HepG2 (cell line): ENCODE measurements around the gene MEA1. TPM values are rescaled to one million over a fixed set of nuclear protein-coding genes. Genes with fewer than 3 reads are reported as not detected.

Source experiments
- ARHGAP35 ChIP-seq: sonication (generic); formaldehyde crosslinking; IDR thresholded peaks from 2 replicates; pipeline ENCODE4 v1.9.0; 2022; ENCODE audit warnings: mild to moderate bottlenecking, inconsistent platforms, moderate library complexity, missing genetic modification reagents, borderline replicate concordance
- CBX1 ChIP-seq: IDR thresholded peaks from one replicate; pipeline ENCODE4 v1.6.1; 2016; ENCODE audit warnings: antibody characterized with exemption, low read depth
- CREB1 ChIP-seq, 2 experiments: fragments of 450-650 bp in 1 of 2; IDR thresholded peaks; 2 replicates each; pipeline ENCODE4 v1.6.1; 2016 to 2017; ENCODE audit warnings: control low read depth in 1 of 2, mild to moderate bottlenecking in 1 of 2, missing compliant biosample characterization in 1 of 2, missing genetic modification characterization in 1 of 2
- GABPB1 ChIP-seq: IDR thresholded peaks from 2 replicates; pipeline ENCODE4 v1.6.1; 2016; ENCODE audit warnings: mild to moderate bottlenecking, missing genetic modification reagents, moderate library complexity, missing compliant biosample characterization
- HNF1B ChIP-seq: sonication (generic); formaldehyde crosslinking; IDR thresholded peaks from 2 replicates; pipeline ENCODE4 v1.5.1; 2020; ENCODE audit warnings: mild to moderate bottlenecking, moderate library complexity, missing genetic modification reagents
- HOXA7 ChIP-seq: sonication (generic); formaldehyde crosslinking; IDR thresholded peaks from 2 replicates; pipeline ENCODE4 v1.8.1; 2022; ENCODE audit warnings: mild to moderate bottlenecking, missing genetic modification reagents, moderate library complexity
- POLR2G ChIP-seq: fragments of 200-400 bp; formaldehyde crosslinking; IDR thresholded peaks from 2 replicates; pipeline ENCODE4 v1.6.1; 2018; ENCODE audit warnings: mild to moderate bottlenecking, low read depth, low read length, moderate library complexity
- SATB2 ChIP-seq: sonication (generic); formaldehyde crosslinking; IDR thresholded peaks from 2 replicates; pipeline ENCODE4 v1.5.0; 2020; ENCODE audit warnings: missing genetic modification reagents
- TFDP1 ChIP-seq: IDR thresholded peaks from 2 replicates; pipeline ENCODE4 v1.6.1; 2016; ENCODE audit warnings: missing compliant biosample characterization, missing genetic modification reagents, borderline replicate concordance
- TFE3 ChIP-seq: IDR thresholded peaks from 2 replicates; pipeline ENCODE4 v1.6.1; 2016
- ZNF138 ChIP-seq: sonication (generic); formaldehyde crosslinking; IDR thresholded peaks from 2 replicates; pipeline ENCODE4 v1.5.0; 2020; ENCODE audit warnings: mild to moderate bottlenecking, low read depth, missing genetic modification reagents
- ZNF260 ChIP-seq: sonication (generic); formaldehyde crosslinking; IDR thresholded peaks from 2 replicates; pipeline ENCODE4 v1.4.0; 2020; ENCODE audit warnings: missing genetic modification reagents, low read depth, mild to moderate bottlenecking, borderline replicate concordance
- ZNF501 ChIP-seq: sonication (generic); formaldehyde crosslinking; IDR thresholded peaks from 2 replicates; pipeline ENCODE4 v1.5.1; 2020; ENCODE audit warnings: mild to moderate bottlenecking, moderate library complexity, missing genetic modification reagents
- ZNF646 ChIP-seq: sonication (generic); formaldehyde crosslinking; IDR thresholded peaks from 2 replicates; pipeline ENCODE4 v1.9.0; 2021; ENCODE audit warnings: mild to moderate bottlenecking, missing genetic modification reagents
- polyA plus RNA-seq, 8 experiments: library from polyadenylated mRNA; depleted of rRNA in 3 of 8; stranded (reverse) in 7 of 8; unstranded in 1 of 8; fragments of >200 nt; fragmentation: Illumina TruSeq in 4 of 8; extraction: Trizol in 4 of 8; gene quantifications; 2 replicates each; pipeline versions ENCODE4 v1.2.1 to v1.2.3, GENCODE V29; 2011 to 2016; ENCODE audit warnings: low read depth in 4 of 8, missing spikeins in 1 of 8, mixed read lengths in 1 of 8; ENCODE audit not compliant: insufficient read depth in 1 of 8
- total RNA-seq, 5 experiments: library from RNA; depleted of rRNA; stranded (reverse); fragments of >200 nt; fragmentation: Illumina TruSeq; extraction: Trizol; gene quantifications; 2 replicates each; pipeline ENCODE4 v1.2.3, GENCODE V29; 2016; ENCODE audit warnings: low read depth in 1 of 5
- TF ChIP-seq, protein P1 (sequence below): sonication (generic); formaldehyde crosslinking; IDR thresholded peaks from 2 replicates; pipeline ENCODE4 v1.4.0; 2020; ENCODE audit warnings: low read depth, mild to moderate bottlenecking, missing genetic modification reagents

Gene MEA1
- total and polyA plus RNA-seq, 2 of the 13 experiments (the other 11 are each of a cell fraction or from before 2014, with no cell fraction given), result 75.6 to 86.2 TPM

DNA sequence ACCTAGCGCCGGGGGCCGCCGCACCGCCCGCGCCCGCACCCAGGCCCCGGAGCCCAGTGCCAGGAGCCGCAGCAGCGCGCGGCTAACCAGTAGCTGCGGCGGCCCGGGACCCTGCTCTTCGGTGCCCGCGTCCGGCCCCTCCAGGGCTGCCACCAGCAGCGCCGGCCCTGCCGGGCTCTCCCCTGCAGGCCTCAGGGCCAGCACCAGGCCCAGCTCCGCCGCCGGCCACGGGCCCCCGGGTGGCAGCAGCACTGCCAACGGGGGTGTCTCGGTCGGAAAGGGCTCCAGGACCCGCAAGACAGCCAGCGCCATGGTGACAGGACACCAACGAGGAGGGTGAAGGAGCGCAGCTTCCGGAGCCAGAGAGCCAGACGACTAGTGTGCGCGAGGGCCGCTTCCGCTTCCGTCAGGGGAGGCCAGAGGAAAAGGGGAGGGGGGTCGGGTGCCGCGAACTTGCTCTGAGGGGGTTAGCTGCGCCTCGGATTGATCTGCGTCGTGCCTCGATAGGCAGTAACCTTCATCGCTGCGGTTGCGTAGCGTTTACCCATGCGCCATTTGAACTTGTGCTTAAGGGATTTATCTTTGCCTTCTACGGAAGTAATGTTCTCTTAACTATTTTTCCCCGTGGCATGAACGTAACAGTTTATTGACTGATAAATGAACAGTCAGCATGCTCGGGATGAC is 34.8 kb downstream of the MEA1 start, which contains the start of gene PEX6 (continued):
- TF ChIP-seq HNF1B (CRISPR knock-in tag), result peak; percentile 91
- 0 out of 2 replicates have a peak, but pooled peaks have one; percentile 21 for TF ChIP-seq ZNF646 (CRISPR knock-in tag)
- TF ChIP-seq ARHGAP35 (CRISPR knock-in tag), result 0 out of 2 replicates have a peak, but pooled peaks have one; percentile 23
- TF ChIP-seq ZNF260 (CRISPR knock-in tag), result no peak
- peak; percentile 97 for TF ChIP-seq POLR2G
- peak; percentile 26; the same call in 1 of the 2 replicates for TF ChIP-seq HOXA7 (CRISPR knock-in tag)
- TF ChIP-seq ZNF501 (CRISPR knock-in tag), result peak; percentile 86; the same call in 1 of the 2 replicates
- peak; percentile 95 for TF ChIP-seq GABPB1 (CRISPR knock-in tag)
- peak; percentile 69; the same call in 1 of the 2 replicates for TF ChIP-seq SATB2
- TF ChIP-seq CREB1 (IDR thresholded peaks at IDR 0.05), result peak; percentile 69
- peak; percentile 78 for TF ChIP-seq CREB1 (CRISPR knock-in tag; IDR thresholded peaks at IDR 0.05)
- TF ChIP-seq, protein P1, sequence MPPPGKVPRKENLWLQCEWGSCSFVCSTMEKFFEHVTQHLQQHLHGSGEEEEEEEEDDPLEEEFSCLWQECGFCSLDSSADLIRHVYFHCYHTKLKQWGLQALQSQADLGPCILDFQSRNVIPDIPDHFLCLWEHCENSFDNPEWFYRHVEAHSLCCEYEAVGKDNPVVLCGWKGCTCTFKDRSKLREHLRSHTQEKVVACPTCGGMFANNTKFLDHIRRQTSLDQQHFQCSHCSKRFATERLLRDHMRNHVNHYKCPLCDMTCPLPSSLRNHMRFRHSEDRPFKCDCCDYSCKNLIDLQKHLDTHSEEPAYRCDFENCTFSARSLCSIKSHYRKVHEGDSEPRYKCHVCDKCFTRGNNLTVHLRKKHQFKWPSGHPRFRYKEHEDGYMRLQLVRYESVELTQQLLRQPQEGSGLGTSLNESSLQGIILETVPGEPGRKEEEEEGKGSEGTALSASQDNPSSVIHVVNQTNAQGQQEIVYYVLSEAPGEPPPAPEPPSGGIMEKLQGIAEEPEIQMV (CRISPR knock-in tag), result no peak; the same call in none of the 2 replicates
- peak; percentile 84 for TF ChIP-seq CBX1
- TF ChIP-seq ZNF138, result peak; percentile 38; the same call in 1 of the 2 replicates
- TF ChIP-seq TFDP1 (CRISPR knock-in tag), result peak; percentile 52; the same call in 1 of the 2 replicates
- TF ChIP-seq TFE3, result peak; percentile 55; the same call in 1 of the 2 replicates
